Sigmoid colon (tissue), 4 donors: Measurements from ENCODE around the gene YIPF7.

Experiments
- CTCF ChIP-seq, 4 experiments: fragments of 450-650 bp in 3 of 4; fragments of 200-600 bp in 1 of 4; IDR thresholded peaks; one replicate each; pipeline ENCODE4 v1.5.1; 2016 to 2019; ENCODE audit warnings: antibody characterized with exemption in 4 of 4, mild to moderate bottlenecking in 3 of 4, moderate library complexity in 2 of 4
- EP300 ChIP-seq, 4 donors: sonication (generic); formaldehyde crosslinking; IDR thresholded peaks; one replicate each; pipeline ENCODE4 v1.6.1; 2017; ENCODE audit warnings: antibody characterized with exemption in 4 of 4
- POLR2A ChIP-seq, 2 donors: fragments of 450-650 bp; IDR thresholded peaks; one replicate each; pipeline ENCODE4 v1.6.1; 2016; ENCODE audit warnings: antibody characterized with exemption in 2 of 2, mild to moderate bottlenecking in 2 of 2, moderate library complexity in 2 of 2
- POLR2AphosphoS5 ChIP-seq, 4 donors: sonication (generic); formaldehyde crosslinking; IDR thresholded peaks; one replicate each; pipeline ENCODE4 v1.6.1; 2017; ENCODE audit warnings: antibody characterized with exemption in 4 of 4

- TF ChIP-seq CTCF (IDR thresholded peaks at IDR 0.05): no peak
- no peak for TF ChIP-seq POLR2AphosphoS5 (IDR thresholded peaks at IDR 0.05)
- no peak for TF ChIP-seq EP300 (IDR thresholded peaks at IDR 0.05)
- TF ChIP-seq POLR2A (IDR thresholded peaks at IDR 0.05): no peak
Measured at GRCh38 chr4:44668526-44668925, 17.1 kb upstream of the YIPF7 start.
